Right lobe of liver (tissue), 6 donors: Measurements from ENCODE around the gene PELI1. TPM values are rescaled to one million over a fixed set of nuclear protein-coding genes. Genes with fewer than 3 reads are reported as not detected.

Experiments used
- ATAC-seq, 4 donors: fragments of 200-7000 bp; cut with Tn5 transposase; one replicate each; pipeline ENCODE4 v1.9.1; 2020; ENCODE audit warnings: mild to moderate bottlenecking in 4 of 4, moderate library complexity in 4 of 4
- DNase-seq, 3 donors: peaks; one replicate each; pipeline ENCODE4 v3.0.0-alpha.2; 2020
- H3K27ac ChIP-seq, 3 donors: fragments of 200-600 bp; one replicate each; pipeline ENCODE4 v1.8.0; 2022
- H3K27me3 ChIP-seq, 2 donors: fragments of 200-600 bp; one replicate each; pipeline ENCODE4 v1.8.0; 2022
- H3K36me3 ChIP-seq, 4 donors: fragments of 200-600 bp; sonication (generic) in 1 of 4; one replicate each; pipeline versions ENCODE4 v1.5.1 to v1.8.0; 2017 to 2022; ENCODE audit warnings: control low read depth in 1 of 4
- H3K4me1 ChIP-seq, 4 donors: fragments of 200-600 bp; sonication (generic) in 1 of 4; one replicate each; pipeline versions ENCODE4 v1.5.1 to v1.8.0; 2017 to 2022; ENCODE audit warnings: control low read depth in 1 of 4
- H3K4me3 ChIP-seq, 3 donors: fragments of 200-600 bp; one replicate each; pipeline ENCODE4 v1.8.0; 2022
- H3K9me3 ChIP-seq, 4 donors: fragments of 200-600 bp; sonication (generic) in 1 of 4; one replicate each; pipeline versions ENCODE4 v1.5.1 to v1.8.0; 2017 to 2022; ENCODE audit warnings: control low read depth in 1 of 4
- POLR2A ChIP-seq: fragments of 450-650 bp; IDR thresholded peaks from one replicate; pipeline ENCODE4 v1.6.1; 2017; ENCODE audit warnings: antibody characterized with exemption, mild to moderate bottlenecking
- WGBS: methylation state at CpG from one replicate; pipeline ENCODE4 v1.1.6; 2018; ENCODE audit warnings: low coverage, low lambda C conversion rate; ENCODE audit not compliant: insufficient coverage; ENCODE audit errors: missing lambda C conversion rate; 5-methylcytosine and 5-hydroxymethylcytosine counted together
- intact Hi-C, 2 donors: fragments of 100-400 bp; cut with DNase I; formaldehyde crosslinking; loops; one replicate each; pipeline versions ENCODE4 v1.11.2 to v1.14.1; 2022
- total RNA-seq, 6 experiments: library from RNA; depleted of rRNA in 2 of 6; stranded (reverse); fragments of >200 nt in 2 of 6; fragmentation: NEBNext Ultra II Directional in 3 of 6; extraction: Animal tissue kit (Norgen Biotek cat#: 25700) in 3 of 6; gene quantifications; one replicate each; pipeline versions ENCODE4 v1.1.0 to v1.2.4, GENCODE V29; 2016 to 2023
- TF ChIP-seq, protein P1 (sequence below), 4 donors: fragments of 200-600 bp in 3 of 4; fragments of 450-650 bp in 1 of 4; IDR thresholded peaks; one replicate each; pipeline versions ENCODE4 v1.5.1 to v1.8.0; 2016 to 2022; ENCODE audit warnings: antibody characterized with exemption in 4 of 4, mild to moderate bottlenecking in 2 of 4
- donor health status: DM: no; HTN: yes; CAD: no.
- donor health status: DM: no; HTN: no; CAD: no.
- donor health status: DM: no; HTN: no; CAD: no.
- donor health status: DM: no; HTN: yes; CAD: no.
- donor health status: DM: no; HTN: yes; CAD: no.

The PELI1 gene
- total RNA-seq, 6 experiments from 2014 or later = 4.7 to 18.8 (median 8.3) TPM

GRCh38 chr2:64114063-64114911, 29.9 kb downstream of the PELI1 start:
- peak overlapping the region in 2 of 3 donors; percentile 25 to 63 for H3K27ac ChIP-seq
- 41% methylated on average over 1 of the region's 1 CpG for WGBS
- intact Hi-C loops = no loop called here
- H3K4me3 ChIP-seq = no peak overlapping the region
- no peaks in the 10 kb centered on the region for H3K36me3 ChIP-seq
- ATAC-seq = peak in 3 of 4 donors; percentile 24 to 26 (median 26)
- TF ChIP-seq POLR2A = no peak
- TF ChIP-seq, protein P1, sequence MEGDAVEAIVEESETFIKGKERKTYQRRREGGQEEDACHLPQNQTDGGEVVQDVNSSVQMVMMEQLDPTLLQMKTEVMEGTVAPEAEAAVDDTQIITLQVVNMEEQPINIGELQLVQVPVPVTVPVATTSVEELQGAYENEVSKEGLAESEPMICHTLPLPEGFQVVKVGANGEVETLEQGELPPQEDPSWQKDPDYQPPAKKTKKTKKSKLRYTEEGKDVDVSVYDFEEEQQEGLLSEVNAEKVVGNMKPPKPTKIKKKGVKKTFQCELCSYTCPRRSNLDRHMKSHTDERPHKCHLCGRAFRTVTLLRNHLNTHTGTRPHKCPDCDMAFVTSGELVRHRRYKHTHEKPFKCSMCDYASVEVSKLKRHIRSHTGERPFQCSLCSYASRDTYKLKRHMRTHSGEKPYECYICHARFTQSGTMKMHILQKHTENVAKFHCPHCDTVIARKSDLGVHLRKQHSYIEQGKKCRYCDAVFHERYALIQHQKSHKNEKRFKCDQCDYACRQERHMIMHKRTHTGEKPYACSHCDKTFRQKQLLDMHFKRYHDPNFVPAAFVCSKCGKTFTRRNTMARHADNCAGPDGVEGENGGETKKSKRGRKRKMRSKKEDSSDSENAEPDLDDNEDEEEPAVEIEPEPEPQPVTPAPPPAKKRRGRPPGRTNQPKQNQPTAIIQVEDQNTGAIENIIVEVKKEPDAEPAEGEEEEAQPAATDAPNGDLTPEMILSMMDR (IDR thresholded peaks at IDR 0.05) = no peak
- DNase-seq = no peak
- H3K4me1 ChIP-seq = peaks cover 4 to 53% (median 21%) of the 10 kb centered on the region in 4 donors
- H3K27me3 ChIP-seq = no peaks in the 10 kb centered on the region
- H3K9me3 ChIP-seq = no peaks in the 10 kb centered on the region

GRCh38 chr2:64112016-64112415, 32.2 kb downstream of the PELI1 start:
- no peaks in the 10 kb centered on the region for H3K36me3 ChIP-seq
- TF ChIP-seq POLR2A = no peak
- TF ChIP-seq, protein P1 (IDR thresholded peaks at IDR 0.05) = no peak
- peaks cover 4 to 59% (median 20%) of the 10 kb centered on the region in 4 donors for H3K4me1 ChIP-seq
- no peaks in the 10 kb centered on the region for H3K27me3 ChIP-seq
- DNase-seq (no peak), ATAC-seq (no peak)
- no peak overlapping the region for H3K27ac ChIP-seq
- no peak overlapping the region for H3K4me3 ChIP-seq
- H3K9me3 ChIP-seq = no peaks in the 10 kb centered on the region
- WGBS = 75% methylated on average over 4 of the region's 4 CpGs
- intact Hi-C loops = no loop called here

DNA sequence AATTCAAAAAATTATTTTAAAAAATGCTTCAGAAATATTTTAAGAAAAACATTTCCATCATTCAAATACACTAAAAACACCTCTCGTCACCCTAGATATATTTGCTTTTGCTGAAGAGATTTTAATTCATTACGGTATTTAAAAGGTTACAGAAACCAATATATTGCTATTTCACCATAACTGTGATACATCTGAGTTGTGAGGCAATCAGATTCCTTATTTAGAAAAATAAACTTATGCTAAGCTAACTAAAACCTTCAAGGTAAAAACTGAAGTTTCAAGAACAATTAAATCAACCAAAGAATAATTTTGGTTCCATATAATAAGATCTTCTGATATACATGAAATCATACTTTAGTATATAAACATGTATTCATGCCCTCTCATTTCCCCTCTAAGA, 32.8 kb downstream of the PELI1 start:
- H3K4me1 ChIP-seq = peaks cover 2 to 59% (median 19%) of the 10 kb centered on the region in 4 donors
- no peak overlapping the region for H3K27ac ChIP-seq
- H3K36me3 ChIP-seq = no peaks in the 10 kb centered on the region
- DNase-seq = no peak
- no peak for ATAC-seq
- intact Hi-C loops = no loop called here
- TF ChIP-seq, protein P1 (IDR thresholded peaks at IDR 0.05) = no peak
- TF ChIP-seq POLR2A = no peak
- WGBS = 88% methylated on average over 2 of the region's 2 CpGs
- no peaks in the 10 kb centered on the region for H3K27me3 ChIP-seq
- no peaks in the 10 kb centered on the region for H3K9me3 ChIP-seq
- no peak overlapping the region for H3K4me3 ChIP-seq

DNA sequence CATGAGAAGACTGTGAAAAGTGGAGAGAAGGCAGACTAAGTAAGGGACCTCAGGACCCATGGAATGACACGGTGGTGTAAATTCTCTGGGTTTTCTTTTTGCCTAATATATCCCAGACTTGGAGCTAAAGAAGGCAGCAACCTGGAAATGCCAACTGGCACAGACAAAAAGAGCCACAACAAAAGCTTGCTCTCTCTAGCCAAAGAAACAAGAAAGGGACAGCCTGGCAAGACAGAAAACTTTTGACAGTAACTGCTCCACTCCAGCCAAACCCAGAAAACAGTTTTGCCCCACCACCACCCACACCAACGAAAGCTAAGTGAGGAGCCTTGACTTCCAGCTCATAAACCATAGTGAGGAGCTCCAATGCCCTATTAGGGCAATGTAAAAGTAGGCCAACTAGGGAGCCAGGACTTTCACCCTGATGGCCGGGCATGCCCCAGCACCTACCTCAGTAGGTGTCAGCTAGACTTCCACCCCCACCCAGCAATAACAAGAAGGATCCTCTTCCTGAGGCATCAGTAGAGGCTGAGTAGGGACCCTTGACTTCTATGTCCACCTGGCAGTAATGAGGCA, 35.5 kb downstream of the PELI1 start:
- 58% methylated on average over 2 of the region's 3 CpGs for WGBS
- Histone ChIP-seq H3K27ac (no peak overlapping the region), H3K4me3 (no peak overlapping the region), H3K9me3 (no peaks in the 10 kb centered on the region), H3K4me1 (peaks cover 0 to 47% (median 10%) of the 10 kb centered on the region in 4 donors), H3K36me3 (peaks cover 0 to 6% (median 0%) of the 10 kb centered on the region in 4 donors), H3K27me3 (no peaks in the 10 kb centered on the region)
- ATAC-seq (peak; percentile 34 to 88 (median 58)), DNase-seq (peak in 1 of 3 donors; percentile 56)
- TF ChIP-seq POLR2A = no peak
- TF ChIP-seq, protein P1 (IDR thresholded peaks at IDR 0.05) = no peak
- intact Hi-C loops = no loop called here
